Natural killer cell (primary cell): ENCODE measurements around the gene PTH1R. TPM values are rescaled to one million over a fixed set of nuclear protein-coding genes. Genes with fewer than 3 reads are reported as not detected.

Experiments
- ATAC-seq, 3 donors: fragments of 150-1000 bp in 2 of 3; fragments of 200-7000 bp in 1 of 3; cut with Tn5 transposase; 1 replicate in 1 of 3; 2 replicates in 2 of 3; pipeline ENCODE4 v1.10.0; 2021; ENCODE audit warnings: mild to moderate bottlenecking in 2 of 3, moderate library complexity in 2 of 3
- DNase-seq, 2 donors: peaks; one replicate each; pipeline versions ENCODE4 v3.0.0 to v3.0.0-alpha.2; 2013 to 2021; ENCODE audit warnings: mixed read lengths in 1 of 2
- H3K27ac ChIP-seq: one replicate; pipeline ENCODE4 v1.5.1; 2013; ENCODE audit warnings: mild to moderate bottlenecking, low read length
- H3K27me3 ChIP-seq: one replicate; pipeline ENCODE4 v1.6.1; 2013; ENCODE audit warnings: low read length; ENCODE audit not compliant: control insufficient read depth, insufficient read depth
- H3K36me3 ChIP-seq: one replicate; pipeline ENCODE4 v1.6.1; 2013; ENCODE audit warnings: low read length; ENCODE audit not compliant: control insufficient read depth, insufficient read depth
- H3K4me1 ChIP-seq: one replicate; pipeline ENCODE4 v1.6.1; 2013; ENCODE audit warnings: low read length; ENCODE audit not compliant: control insufficient read depth, insufficient read depth
- H3K4me3 ChIP-seq: one replicate; pipeline ENCODE4 v1.5.1; 2013; ENCODE audit warnings: low read length
- H3K9me3 ChIP-seq: one replicate; pipeline ENCODE4 v1.6.1; 2013; ENCODE audit warnings: low read length; ENCODE audit not compliant: control insufficient read depth, insufficient read depth
- H3K27ac Mint-ChIP-seq, 2 donors: one replicate each; pipeline ENCODE4 v1.8.0; 2022; ENCODE audit warnings: mild to moderate bottlenecking in 2 of 2, mixed read lengths in 2 of 2, moderate library complexity in 1 of 2
- H3K27me3 Mint-ChIP-seq, 2 donors: one replicate each; pipeline ENCODE4 v1.8.0; 2022; ENCODE audit warnings: low read depth in 2 of 2, mixed read lengths in 2 of 2
- H3K36me3 Mint-ChIP-seq: one replicate; pipeline ENCODE4 v1.8.0; 2022; ENCODE audit warnings: mixed read lengths
- H3K4me1 Mint-ChIP-seq, 2 donors: one replicate each; pipeline ENCODE4 v1.8.0; 2022; ENCODE audit warnings: mixed read lengths in 2 of 2
- H3K4me3 Mint-ChIP-seq: one replicate; pipeline ENCODE4 v1.8.0; 2022; ENCODE audit warnings: mild to moderate bottlenecking, moderate library complexity, mixed read lengths
- H3K9me3 Mint-ChIP-seq, 2 donors: one replicate each; pipeline ENCODE4 v1.8.0; 2022; ENCODE audit warnings: mixed read lengths in 2 of 2
- CTCF ChIP-seq: fragments of 200-600 bp; IDR thresholded peaks from one replicate; pipeline ENCODE4 v1.8.0; 2022; ENCODE audit warnings: antibody characterized with exemption
- WGBS: methylation state at CpG from one replicate; pipeline ENCODE4 v1.1.7; 2013; ENCODE audit warnings: missing lambda C conversion rate; ENCODE audit not compliant: insufficient coverage; 5-methylcytosine and 5-hydroxymethylcytosine counted together
- intact Hi-C: fragments of 100-400 bp; cut with micrococcal nuclease; formaldehyde crosslinking; loops from one replicate; pipeline ENCODE4 v1.14.2; 2022
- total RNA-seq, 4 donors: library from RNA; stranded (reverse); fragments of 120-200 nt in 1 of 4; gene quantifications; one replicate each; pipeline versions ENCODE4 v1.2.3 to v1.2.4, GENCODE V29; 2013 to 2022

PTH1R gene
- total RNA-seq, 3 donors from 2014 or later (not counting 1 experiment from before 2014, with no cell fraction given): not detected

GRCh38 chr3:46854555-46854991 is 22.9 kb upstream of the PTH1R start:
- no peak overlapping the region for H3K4me3 Mint-ChIP-seq
- ATAC-seq (no peak), DNase-seq (no peak)
- H3K27ac Mint-ChIP-seq: no peak overlapping the region
- whole genome bisulfite sequencing: 88% methylated on average over 5 of the region's 5 CpGs
- H3K27me3 Mint-ChIP-seq: peaks cover 0 to 5% of the 10 kb centered on the region in 2 donors
- Histone ChIP-seq H3K9me3 (no peaks in the 10 kb centered on the region), H3K27ac (no peak overlapping the region), H3K36me3 (no peaks in the 10 kb centered on the region), H3K4me3 (no peak overlapping the region), H3K27me3 (no peaks in the 10 kb centered on the region), H3K4me1 (no peaks in the 10 kb centered on the region)
- TF ChIP-seq CTCF: no peak
- intact Hi-C loops: no loop called here
- no peaks in the 10 kb centered on the region for H3K9me3 Mint-ChIP-seq
- no peaks in the 10 kb centered on the region for H3K36me3 Mint-ChIP-seq
- no peaks in the 10 kb centered on the region for H3K4me1 Mint-ChIP-seq

GRCh38 chr3:46856576-46857471 is 20.7 kb upstream of the PTH1R start:
- H3K4me3 ChIP-seq: no peak overlapping the region
- H3K4me1 ChIP-seq: no peaks in the 10 kb centered on the region
- H3K27me3 Mint-ChIP-seq: peaks cover 0 to 5% of the 10 kb centered on the region in 2 donors
- no peaks in the 10 kb centered on the region for H3K9me3 Mint-ChIP-seq
- H3K4me1 Mint-ChIP-seq: no peaks in the 10 kb centered on the region
- TF ChIP-seq CTCF: no peak
- intact Hi-C loops: no loop called here
- ATAC-seq (no peak), DNase-seq (no peak)
- no peaks in the 10 kb centered on the region for H3K36me3 Mint-ChIP-seq
- no peaks in the 10 kb centered on the region for H3K9me3 ChIP-seq
- WGBS: 90% methylated on average over 17 of the region's 17 CpGs
- H3K4me3 Mint-ChIP-seq: no peak overlapping the region
- no peak overlapping the region for H3K27ac ChIP-seq
- no peaks in the 10 kb centered on the region for H3K27me3 ChIP-seq
- H3K27ac Mint-ChIP-seq: no peak overlapping the region
- no peaks in the 10 kb centered on the region for H3K36me3 ChIP-seq

GRCh38 chr3:46857485-46858341 is 19.8 kb upstream of the PTH1R start:
- H3K9me3 Mint-ChIP-seq: no peaks in the 10 kb centered on the region
- peaks cover 0 to 5% of the 10 kb centered on the region in 2 donors for H3K27me3 Mint-ChIP-seq
- DNase-seq (no peak), ATAC-seq (no peak)
- H3K27ac Mint-ChIP-seq: no peak overlapping the region
- no peaks in the 10 kb centered on the region for H3K9me3 ChIP-seq
- no peaks in the 10 kb centered on the region for H3K4me1 ChIP-seq
- TF ChIP-seq CTCF: no peak
- H3K27ac ChIP-seq: no peak overlapping the region
- intact Hi-C loops: no loop called here
- H3K36me3 Mint-ChIP-seq: no peaks in the 10 kb centered on the region
- no peak overlapping the region for H3K4me3 ChIP-seq
- WGBS: 81% methylated on average over 10 of the region's 10 CpGs
- no peaks in the 10 kb centered on the region for H3K4me1 Mint-ChIP-seq
- no peak overlapping the region for H3K4me3 Mint-ChIP-seq
- no peaks in the 10 kb centered on the region for H3K27me3 ChIP-seq
- H3K36me3 ChIP-seq: no peaks in the 10 kb centered on the region
